GM18870 (cell line): Measurements from ENCODE around the gene PRKCB.
"Not testable (repeated sequence)": the region's sequence is repeated elsewhere in the genome, so short reads cannot be mapped to it uniquely, and the experiment has no call there.

Source experiments
- ATAC-seq: cut with Tn5 transposase; IDR thresholded peaks from one replicate; pipeline ENCODE4 v1.9.1; 2021; ENCODE audit warnings: moderate library complexity; ENCODE audit not compliant: unreplicated experiment

Gene PRKCB

GRCh38 chr16:24204150-24204665, 368.4 kb downstream of the PRKCB start:
- no peak for ATAC-seq

GRCh38 chr16:24206926-24207325, 371.1 kb downstream of the PRKCB start:
- no peak for ATAC-seq

DNA sequence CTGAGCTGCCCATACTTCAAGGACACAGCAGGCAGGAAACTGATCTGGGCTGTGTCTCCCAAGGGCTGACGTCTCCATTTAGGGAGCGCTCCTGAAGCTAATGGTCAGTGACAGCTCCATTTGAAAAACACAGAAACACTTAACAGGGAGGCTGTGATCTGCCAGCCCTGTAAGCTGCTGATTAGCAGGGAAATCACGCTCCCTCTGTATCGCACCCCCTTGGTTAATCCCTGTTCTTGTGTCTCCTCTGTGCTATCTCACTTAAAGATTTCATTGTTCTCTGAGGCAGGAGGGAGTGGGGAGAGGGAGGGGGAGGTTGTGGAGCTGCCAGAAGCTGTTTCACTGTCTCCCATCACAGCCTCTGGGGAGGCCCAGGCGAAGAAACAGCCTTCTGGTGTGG, 372.9 kb downstream of the PRKCB start:
- no peak for ATAC-seq

DNA sequence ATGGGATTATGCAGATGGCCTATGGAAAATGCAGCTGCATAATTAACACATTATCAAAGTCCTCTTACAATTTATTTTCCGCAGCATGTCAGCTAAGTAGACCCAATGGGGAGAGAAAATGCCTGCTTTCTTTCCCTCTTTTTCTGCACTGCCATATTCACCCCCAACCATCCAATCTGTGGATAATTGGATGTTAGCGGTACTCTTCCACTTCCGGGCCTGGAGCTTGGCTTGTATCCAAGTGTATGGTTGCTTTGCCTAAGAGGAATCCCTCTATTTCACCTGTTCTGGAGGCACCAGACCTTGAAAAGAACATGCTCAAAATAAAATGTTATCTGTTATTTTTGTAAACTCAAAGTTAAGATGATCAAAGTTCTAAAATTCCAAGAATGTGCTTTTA, 379.2 kb downstream of the PRKCB start:
- ATAC-seq: no peak

GRCh38 chr16:24216961-24217360, 381.2 kb downstream of the PRKCB start:
- no peak for ATAC-seq

- ATAC-seq: no peak
Observed at GRCh38 chr16:24217461-24217860, 381.7 kb downstream of the PRKCB start.

GRCh38 chr16:24218299-24218698, 382.5 kb downstream of the PRKCB start:
- no peak for ATAC-seq

DNA sequence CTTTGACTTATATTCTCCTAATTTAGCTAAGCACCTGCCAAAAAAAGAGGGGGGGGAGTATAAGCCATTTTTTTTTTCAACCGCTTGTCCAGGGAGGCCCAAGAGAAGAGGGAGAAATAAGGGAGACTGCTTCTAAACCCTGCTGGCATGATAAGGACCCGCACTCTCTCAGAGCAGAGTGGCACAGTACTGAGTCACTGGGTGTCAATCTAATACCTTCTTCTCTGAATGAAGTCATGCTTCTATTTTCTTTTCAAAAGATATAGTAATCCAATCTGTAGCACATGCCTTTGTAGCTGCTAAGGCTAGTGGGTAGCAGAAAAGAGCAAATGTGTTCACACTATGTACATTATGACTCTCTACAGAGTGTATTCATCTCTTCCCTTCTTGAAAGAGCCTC, 385.4 kb downstream of the PRKCB start:
- no peak for ATAC-seq

- no peak for ATAC-seq
Observed at GRCh38 chr16:24228514-24228913, 392.7 kb downstream of the PRKCB start.

GRCh38 chr16:24232936-24233335, 397.2 kb downstream of the PRKCB start:
- no peak for ATAC-seq

- ATAC-seq: no peak
Observed at GRCh38 chr16:24234737-24235136, 399.0 kb downstream of the PRKCB start.

- ATAC-seq: no peak
Observed at GRCh38 chr16:24235806-24236205, 400.0 kb downstream of the PRKCB start.

GRCh38 chr16:24238846-24239245, 403.1 kb downstream of the PRKCB start:
- ATAC-seq: not testable (repeated sequence)

- ATAC-seq: no peak
Observed at GRCh38 chr16:24246911-24247607, 411.3 kb downstream of the PRKCB start.

DNA sequence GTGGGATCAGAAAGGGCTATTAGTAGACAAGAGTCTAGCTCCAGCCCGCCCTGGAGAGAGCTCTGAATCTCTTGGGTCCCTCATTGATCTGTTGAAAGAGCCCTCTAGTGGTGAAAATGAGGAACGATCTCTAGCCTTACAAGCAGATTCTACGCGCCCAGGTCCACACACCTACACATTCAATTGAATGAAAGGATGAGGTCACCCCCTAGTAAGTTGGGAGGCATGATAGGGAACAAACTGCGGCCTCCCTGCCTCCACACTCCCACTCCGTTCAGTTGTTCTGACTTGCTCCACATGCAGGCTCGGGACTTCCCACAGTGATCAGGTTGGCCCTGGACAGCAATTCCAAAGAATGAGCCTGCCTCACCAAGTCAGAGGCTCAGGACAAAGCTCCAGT, 417.4 kb downstream of the PRKCB start:
- no peak for ATAC-seq

DNA sequence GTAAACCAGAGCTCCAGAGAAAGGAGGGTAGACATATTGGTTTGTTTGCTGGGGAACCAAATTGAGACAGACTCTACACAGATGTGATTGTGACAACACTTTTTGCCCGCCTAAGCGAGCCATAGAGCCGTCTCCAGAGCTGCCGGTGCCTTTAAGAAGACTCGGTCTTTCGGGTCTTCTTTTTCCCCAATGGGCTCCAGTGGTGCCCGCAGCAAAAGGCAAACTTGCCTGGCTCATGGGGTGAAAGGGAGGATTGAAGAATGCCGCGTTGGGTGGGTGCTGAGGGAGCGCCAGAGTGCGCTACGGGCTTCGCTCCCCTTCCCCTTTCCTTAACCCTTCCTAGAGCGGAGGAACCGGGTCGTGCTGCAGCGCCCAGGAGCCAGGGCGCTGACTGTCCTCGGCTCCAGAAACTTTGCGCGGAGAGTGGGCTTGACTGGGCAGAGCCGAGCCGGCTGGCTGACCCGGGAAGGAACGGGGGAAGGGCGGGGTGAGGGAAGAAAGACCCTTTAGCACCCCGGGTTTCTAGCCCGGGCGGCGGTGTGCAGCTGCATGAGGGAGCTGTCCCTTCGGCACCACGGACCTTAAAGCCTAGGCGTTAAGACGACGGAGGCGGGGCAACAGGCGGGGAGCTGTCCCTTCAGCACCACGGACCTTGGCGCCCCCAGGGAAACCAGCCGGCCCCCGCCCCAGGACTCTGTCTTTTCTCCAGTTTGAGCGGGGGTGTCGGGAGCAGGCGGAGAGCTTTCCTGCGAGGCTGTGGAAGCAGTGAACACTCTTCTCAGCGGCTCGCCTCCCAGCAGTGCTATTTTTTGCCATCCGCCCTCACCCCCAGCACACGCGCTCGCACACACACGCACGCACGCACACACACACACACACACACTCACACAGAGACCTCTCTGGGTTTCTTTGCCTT, 419.9 kb downstream of the PRKCB start, which contains the start of gene CACNG3:
Gene CACNG3 (plus strand): TSS at position 880 of the 916 bp plus-strand sequence. CDS start 420 bp downstream, outside the sequence.
- no peak for ATAC-seq

DNA sequence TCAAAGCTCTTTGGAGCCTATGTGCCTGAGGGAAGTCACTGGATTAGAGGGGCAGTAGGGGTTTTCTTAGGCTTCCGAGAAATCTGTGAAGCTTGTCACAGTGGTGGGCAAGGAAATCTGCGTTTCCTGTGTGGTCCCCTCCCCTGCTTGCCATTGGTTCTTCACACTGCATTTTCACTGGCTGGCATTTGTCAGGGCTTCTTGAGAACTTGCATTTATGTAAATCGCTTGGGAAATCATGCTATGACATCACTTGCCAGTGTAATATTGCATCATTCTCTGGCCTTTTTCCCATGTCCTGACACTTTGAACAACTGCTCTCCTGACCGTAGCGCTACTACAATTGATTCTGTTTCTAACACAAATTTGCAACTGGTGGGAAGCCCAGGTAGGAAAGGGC, 422.2 kb downstream of the PRKCB start:
- ATAC-seq: no peak

GRCh38 chr16:24258791-24259190, 423.0 kb downstream of the PRKCB start:
- no peak for ATAC-seq

GRCh38 chr16:24262816-24263215, 427.0 kb downstream of the PRKCB start:
- no peak for ATAC-seq
